GM23248 (cell line): ENCODE data around the gene OBP2A.

ENCODE experiments used
- EZH2 ChIP-seq: fragments of 200-600 bp; sonication (generic); IDR thresholded peaks from 2 replicates; pipeline ENCODE4 v1.6.1; 2018; ENCODE audit warnings: antibody characterized with exemption, mild to moderate bottlenecking; ENCODE audit not compliant: insufficient read depth, poor library complexity, severe bottlenecking
- EZH2phosphoT487 ChIP-seq: fragments of 200-600 bp; sonication (generic); IDR thresholded peaks from 2 replicates; pipeline ENCODE4 v1.6.1; 2018; ENCODE audit warnings: antibody characterized with exemption, moderate library complexity, mild to moderate bottlenecking, low read depth; ENCODE audit not compliant: insufficient read depth

- TF ChIP-seq EZH2 = no peak
- TF ChIP-seq EZH2phosphoT487 = no peak
These were observed 9.3 kb downstream of the OBP2A start for GRCh38 chr9:135555203-135555602.
